GM23338 (cell line): ENCODE measurements around the gene FAR1. TPM values are rescaled to one million over a fixed set of nuclear protein-coding genes. Genes with fewer than 3 reads are reported as not detected.

Experiments
- ATAC-seq: fragments of 200-7000 bp; cut with Tn5 transposase; 3 replicates; pipeline ENCODE4 v1.9.1; 2020
- DNase-seq: peaks from one replicate; pipeline ENCODE4 v3.0.0-alpha.2; 2015; ENCODE audit warnings: low spot score
- H2AFZ ChIP-seq: fragments of 200-600 bp; sonication (generic); 2 replicates; pipeline ENCODE4 v1.8.0; 2016; ENCODE audit warnings: antibody characterized with exemption, mild to moderate bottlenecking, moderate library complexity
- H3F3A ChIP-seq: fragments of 200-600 bp; sonication (generic); replicated peaks from 2 replicates; pipeline ENCODE4 v1.8.0; 2017; ENCODE audit warnings: antibody characterized with exemption, mixed run types, low read depth
- H3K27ac ChIP-seq: fragments of 200-600 bp; sonication (generic); 2 replicates; pipeline ENCODE4 v1.6.1; 2016; ENCODE audit warnings: low read depth
- H3K27me3 ChIP-seq: fragments of 200-600 bp; sonication (generic); 2 replicates; pipeline ENCODE4 v1.8.0; 2016; ENCODE audit warnings: mild to moderate bottlenecking, mixed run types, moderate library complexity; ENCODE audit not compliant: insufficient read depth
- H3K36me3 ChIP-seq: fragments of 200-600 bp; sonication (generic); 2 replicates; pipeline ENCODE4 v1.8.0; 2016; ENCODE audit warnings: mild to moderate bottlenecking; ENCODE audit not compliant: insufficient read depth
- H3K4me1 ChIP-seq: fragments of 200-600 bp; sonication (generic); 2 replicates; pipeline ENCODE4 v1.8.0; 2016; ENCODE audit warnings: mild to moderate bottlenecking, moderate library complexity; ENCODE audit not compliant: insufficient read depth
- H3K4me2 ChIP-seq: fragments of 200-600 bp; sonication (generic); 2 replicates; pipeline ENCODE4 v1.7.1; 2017; ENCODE audit warnings: mixed run types
- H3K4me3 ChIP-seq: fragments of 200-600 bp; sonication (generic); 2 replicates; pipeline ENCODE4 v1.6.1; 2016; ENCODE audit warnings: mixed run types
- H3K79me2 ChIP-seq: fragments of 200-600 bp; sonication (generic); replicated peaks from 2 replicates; pipeline ENCODE4 v1.8.0; 2017; ENCODE audit warnings: mild to moderate bottlenecking; ENCODE audit not compliant: insufficient read depth
- H3K9me2 ChIP-seq: fragments of 200-600 bp; sonication (generic); 2 replicates; pipeline ENCODE4 v1.8.0; 2017; ENCODE audit not compliant: insufficient read depth
- H4K20me1 ChIP-seq: fragments of 200-600 bp; sonication (generic); replicated peaks from 2 replicates; pipeline ENCODE4 v1.8.0; 2017; ENCODE audit warnings: mild to moderate bottlenecking; ENCODE audit not compliant: insufficient read depth
- H3K27ac Mint-ChIP-seq: 2 replicates; pipeline ENCODE4 v1.8.0; 2020; ENCODE audit warnings: inconsistent platforms, mild to moderate bottlenecking, moderate library complexity, mixed read lengths
- H3K27me3 Mint-ChIP-seq: 3 replicates; pipeline ENCODE4 v1.8.0; 2022; ENCODE audit warnings: low read depth, mild to moderate bottlenecking, moderate library complexity, mixed read lengths, inconsistent platforms; ENCODE audit not compliant: insufficient read depth, poor library complexity
- H3K36me3 Mint-ChIP-seq: 3 replicates; pipeline ENCODE4 v1.8.0; 2021; ENCODE audit warnings: low read depth, mild to moderate bottlenecking, inconsistent platforms, moderate library complexity, mixed read lengths
- H3K4me1 Mint-ChIP-seq: 3 replicates; pipeline ENCODE4 v1.8.0; 2020; ENCODE audit warnings: mild to moderate bottlenecking, inconsistent platforms, mixed read lengths
- H3K4me3 Mint-ChIP-seq: 3 replicates; pipeline ENCODE4 v1.8.0; 2021; ENCODE audit warnings: moderate library complexity, mild to moderate bottlenecking, inconsistent platforms, mixed read lengths
- H3K9me3 Mint-ChIP-seq: 3 replicates; pipeline ENCODE4 v1.8.0; 2020; ENCODE audit warnings: moderate library complexity, mild to moderate bottlenecking, inconsistent platforms, mixed read lengths
- ETS1 ChIP-seq: IDR thresholded peaks from 2 replicates; pipeline ENCODE4 v1.6.1; 2016; ENCODE audit warnings: antibody characterized with exemption
- STAT1 ChIP-seq: IDR thresholded peaks from one replicate; pipeline ENCODE4 v1.6.1; 2016; ENCODE audit warnings: antibody characterized with exemption; ENCODE audit not compliant: unreplicated experiment
- polyA plus RNA-seq: library from polyadenylated mRNA; unstranded; fragments of >200 nt; fragmentation: Nextera tagmentation; extraction: Ambion mirVana; gene quantifications from 2 replicates; pipeline ENCODE4 v1.2.1, GENCODE V29; 2016
- total RNA-seq: library from RNA; depleted of rRNA; stranded (reverse); fragments of >200 nt; shearing (Covaris generic); gene quantifications from 2 replicates; pipeline ENCODE4 v1.2.3, GENCODE V29; 2014
- TF ChIP-seq, protein P1 (sequence below): fragments of 250-450 bp; sonication (Bioruptor Pico); IDR thresholded peaks from 2 replicates; pipeline ENCODE4 v1.5.0; 2020; ENCODE audit warnings: mild to moderate bottlenecking, moderate library complexity

The FAR1 gene
- total and polyA plus RNA-seq, 2 experiments from 2014 or later = 27.3 to 79.5 TPM

DNA sequence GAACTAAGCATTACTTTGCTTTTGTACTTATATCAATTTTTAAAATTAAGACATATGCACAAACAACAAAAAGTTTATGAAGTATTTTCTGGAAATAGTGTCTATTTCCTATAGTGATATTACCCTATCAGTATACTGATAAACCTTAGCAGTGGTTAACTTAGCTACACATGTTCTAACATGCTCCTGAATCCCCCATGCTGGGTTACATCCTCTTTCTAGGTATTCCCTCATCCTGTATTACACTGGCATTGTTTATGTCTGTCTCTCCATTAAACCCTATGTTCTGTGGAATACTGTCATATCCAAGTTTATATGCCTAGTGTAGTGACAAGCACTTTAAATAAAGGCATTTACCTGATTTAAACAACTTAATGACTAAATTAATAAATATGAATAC is 1.8 kb upstream of the FAR1 start:
- no peak for ATAC-seq
- H3K27me3 ChIP-seq = no peaks in the 10 kb centered on the region; the same call in 1 of the 2 replicates
- H3K27ac ChIP-seq = no peak overlapping the region
- Mint-ChIP-seq H3K4me3 (no peak overlapping the region), H3K9me3 (no peaks in the 10 kb centered on the region), H3K36me3 (no peaks in the 10 kb centered on the region), H3K27me3 (no peaks in the 10 kb centered on the region), H3K4me1 (peaks cover 22% of the 10 kb centered on the region), H3K27ac (no peak overlapping the region)
- no peak overlapping the region for H3K4me2 ChIP-seq
- no peak overlapping the region for H3K4me3 ChIP-seq
- peaks cover 29% of the 10 kb centered on the region for H3K79me2 ChIP-seq
- DNase-seq = no peak
- peaks cover 24% of the 10 kb centered on the region for H3K4me1 ChIP-seq
- peaks cover 20% of the 10 kb centered on the region for H4K20me1 ChIP-seq
- no peak for TF ChIP-seq STAT1
- no peaks in the 10 kb centered on the region for H3F3A ChIP-seq
- H3K36me3 ChIP-seq = no peaks in the 10 kb centered on the region
- H2AFZ ChIP-seq = no peak overlapping the region
- H3K9me2 ChIP-seq = peaks cover 5% of the 10 kb centered on the region; the same call in 1 of the 2 replicates

DNA sequence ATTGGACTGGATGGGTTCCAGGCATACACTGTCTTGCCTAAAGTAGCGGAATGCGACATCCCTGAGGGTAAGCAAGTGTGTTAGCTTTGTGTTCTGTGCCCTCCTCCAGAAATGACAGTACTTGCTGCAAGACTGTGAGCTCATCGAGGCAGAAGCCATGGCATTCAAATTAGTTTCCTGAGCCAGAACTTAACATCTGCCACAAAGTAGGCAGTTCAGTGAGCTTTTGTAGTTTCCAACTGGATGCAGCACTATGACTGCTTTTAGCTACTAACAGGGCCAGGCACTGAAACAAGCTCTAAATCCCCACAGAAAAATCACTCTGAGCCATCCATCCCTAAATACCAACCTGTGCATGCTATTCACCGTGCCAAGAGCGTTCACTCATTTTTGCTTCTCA is 1.2 kb upstream of the FAR1 start:
- H3K36me3 Mint-ChIP-seq = no peaks in the 10 kb centered on the region
- peak overlapping the region; percentile 85 for H3K4me3 Mint-ChIP-seq
- Histone ChIP-seq H3K4me3 (peak overlapping the region; percentile 85), H2AFZ (peak overlapping the region; percentile 92; the same call in 1 of the 2 replicates), H3K4me1 (peaks cover 27% of the 10 kb centered on the region), H4K20me1 (peaks cover 22% of the 10 kb centered on the region), H3K4me2 (peak overlapping the region; percentile 91), H3K27me3 (no peaks in the 10 kb centered on the region; the same call in 1 of the 2 replicates), H3K9me2 (peaks cover 5% of the 10 kb centered on the region; the same call in 1 of the 2 replicates), H3F3A (no peaks in the 10 kb centered on the region), H3K36me3 (no peaks in the 10 kb centered on the region), H3K79me2 (peaks cover 34% of the 10 kb centered on the region), H3K27ac (no peak overlapping the region)
- DNase-seq (no peak), ATAC-seq (no peak)
- no peaks in the 10 kb centered on the region for H3K27me3 Mint-ChIP-seq
- H3K27ac Mint-ChIP-seq = 0 out of 2 replicates have a peak overlapping the region, but pooled peaks have one; percentile 0
- H3K9me3 Mint-ChIP-seq = no peaks in the 10 kb centered on the region
- TF ChIP-seq ETS1 (no peak), STAT1 (no peak)
- peaks cover 27% of the 10 kb centered on the region for H3K4me1 Mint-ChIP-seq

DNA sequence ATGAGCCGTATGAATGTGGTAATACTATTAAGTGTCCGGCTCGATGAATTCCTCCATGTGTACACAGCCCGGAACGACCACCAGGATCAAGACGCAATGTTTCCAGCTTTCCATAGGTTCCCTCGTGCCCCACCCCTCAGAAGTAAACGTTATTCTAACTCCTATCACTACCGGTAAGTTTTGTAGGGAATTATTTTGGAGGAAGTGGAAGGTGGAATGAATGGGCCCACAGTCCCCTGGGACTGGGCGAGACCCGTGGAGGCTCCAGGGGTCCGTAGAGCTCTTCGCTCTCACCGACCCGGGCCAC is 720 bp upstream of the FAR1 start:
- H3K4me3 Mint-ChIP-seq = peak overlapping the region; percentile 85
- H3K9me3 Mint-ChIP-seq = no peaks in the 10 kb centered on the region
- peaks cover 31% of the 10 kb centered on the region for H3K4me1 Mint-ChIP-seq
- DNase-seq = no peak
- peaks cover 39% of the 10 kb centered on the region for H3K79me2 ChIP-seq
- 0 out of 2 replicates have a peak, but pooled peaks cover 5% of the 10 kb centered on the region for H3K9me2 ChIP-seq
- H3K4me2 ChIP-seq = peak overlapping the region; percentile 91
- H2AFZ ChIP-seq = peak overlapping the region; percentile 92
- no peak for ATAC-seq
- H3K27ac Mint-ChIP-seq = peak overlapping the region; percentile 86
- peak overlapping the region; percentile 85 for H3K4me3 ChIP-seq
- H4K20me1 ChIP-seq = peaks cover 22% of the 10 kb centered on the region
- H3K36me3 ChIP-seq = no peaks in the 10 kb centered on the region
- no peaks in the 10 kb centered on the region for H3K27me3 Mint-ChIP-seq
- TF ChIP-seq, protein P1, sequence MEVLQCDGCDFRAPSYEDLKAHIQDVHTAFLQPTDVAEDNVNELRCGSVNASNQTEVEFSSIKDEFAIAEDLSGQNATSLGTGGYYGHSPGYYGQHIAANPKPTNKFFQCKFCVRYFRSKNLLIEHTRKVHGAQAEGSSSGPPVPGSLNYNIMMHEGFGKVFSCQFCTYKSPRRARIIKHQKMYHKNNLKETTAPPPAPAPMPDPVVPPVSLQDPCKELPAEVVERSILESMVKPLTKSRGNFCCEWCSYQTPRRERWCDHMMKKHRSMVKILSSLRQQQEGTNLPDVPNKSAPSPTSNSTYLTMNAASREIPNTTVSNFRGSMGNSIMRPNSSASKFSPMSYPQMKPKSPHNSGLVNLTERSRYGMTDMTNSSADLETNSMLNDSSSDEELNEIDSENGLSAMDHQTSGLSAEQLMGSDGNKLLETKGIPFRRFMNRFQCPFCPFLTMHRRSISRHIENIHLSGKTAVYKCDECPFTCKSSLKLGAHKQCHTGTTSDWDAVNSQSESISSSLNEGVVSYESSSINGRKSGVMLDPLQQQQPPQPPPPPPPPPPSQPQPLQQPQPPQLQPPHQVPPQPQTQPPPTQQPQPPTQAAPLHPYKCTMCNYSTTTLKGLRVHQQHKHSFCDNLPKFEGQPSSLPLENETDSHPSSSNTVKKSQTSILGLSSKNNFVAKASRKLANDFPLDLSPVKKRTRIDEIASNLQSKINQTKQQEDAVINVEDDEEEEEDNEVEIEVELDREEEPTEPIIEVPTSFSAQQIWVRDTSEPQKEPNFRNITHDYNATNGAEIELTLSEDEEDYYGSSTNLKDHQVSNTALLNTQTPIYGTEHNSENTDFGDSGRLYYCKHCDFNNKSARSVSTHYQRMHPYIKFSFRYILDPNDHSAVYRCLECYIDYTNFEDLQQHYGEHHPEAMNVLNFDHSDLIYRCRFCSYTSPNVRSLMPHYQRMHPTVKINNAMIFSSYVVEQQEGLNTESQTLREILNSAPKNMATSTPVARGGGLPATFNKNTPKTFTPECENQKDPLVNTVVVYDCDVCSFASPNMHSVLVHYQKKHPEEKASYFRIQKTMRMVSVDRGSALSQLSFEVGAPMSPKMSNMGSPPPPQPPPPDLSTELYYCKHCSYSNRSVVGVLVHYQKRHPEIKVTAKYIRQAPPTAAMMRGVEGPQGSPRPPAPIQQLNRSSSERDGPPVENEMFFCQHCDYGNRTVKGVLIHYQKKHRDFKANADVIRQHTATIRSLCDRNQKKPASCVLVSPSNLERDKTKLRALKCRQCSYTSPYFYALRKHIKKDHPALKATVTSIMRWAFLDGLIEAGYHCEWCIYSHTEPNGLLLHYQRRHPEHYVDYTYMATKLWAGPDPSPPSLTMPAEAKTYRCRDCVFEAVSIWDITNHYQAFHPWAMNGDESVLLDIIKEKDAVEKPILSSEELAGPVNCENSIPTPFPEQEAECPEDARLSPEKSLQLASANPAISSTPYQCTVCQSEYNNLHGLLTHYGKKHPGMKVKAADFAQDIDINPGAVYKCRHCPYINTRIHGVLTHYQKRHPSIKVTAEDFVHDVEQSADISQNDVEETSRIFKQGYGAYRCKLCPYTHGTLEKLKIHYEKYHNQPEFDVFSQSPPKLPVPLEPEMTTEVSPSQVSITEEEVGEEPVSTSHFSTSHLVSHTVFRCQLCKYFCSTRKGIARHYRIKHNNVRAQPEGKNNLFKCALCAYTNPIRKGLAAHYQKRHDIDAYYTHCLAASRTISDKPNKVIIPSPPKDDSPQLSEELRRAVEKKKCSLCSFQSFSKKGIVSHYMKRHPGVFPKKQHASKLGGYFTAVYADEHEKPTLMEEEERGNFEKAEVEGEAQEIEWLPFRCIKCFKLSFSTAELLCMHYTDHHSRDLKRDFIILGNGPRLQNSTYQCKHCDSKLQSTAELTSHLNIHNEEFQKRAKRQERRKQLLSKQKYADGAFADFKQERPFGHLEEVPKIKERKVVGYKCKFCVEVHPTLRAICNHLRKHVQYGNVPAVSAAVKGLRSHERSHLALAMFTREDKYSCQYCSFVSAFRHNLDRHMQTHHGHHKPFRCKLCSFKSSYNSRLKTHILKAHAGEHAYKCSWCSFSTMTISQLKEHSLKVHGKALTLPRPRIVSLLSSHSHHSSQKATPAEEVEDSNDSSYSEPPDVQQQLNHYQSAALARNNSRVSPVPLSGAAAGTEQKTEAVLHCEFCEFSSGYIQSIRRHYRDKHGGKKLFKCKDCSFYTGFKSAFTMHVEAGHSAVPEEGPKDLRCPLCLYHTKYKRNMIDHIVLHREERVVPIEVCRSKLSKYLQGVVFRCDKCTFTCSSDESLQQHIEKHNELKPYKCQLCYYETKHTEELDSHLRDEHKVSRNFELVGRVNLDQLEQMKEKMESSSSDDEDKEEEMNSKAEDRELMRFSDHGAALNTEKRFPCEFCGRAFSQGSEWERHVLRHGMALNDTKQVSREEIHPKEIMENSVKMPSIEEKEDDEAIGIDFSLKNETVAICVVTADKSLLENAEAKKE = no peak
- H3K4me1 ChIP-seq = peaks cover 32% of the 10 kb centered on the region
- H3K36me3 Mint-ChIP-seq = no peaks in the 10 kb centered on the region
- H3K27me3 ChIP-seq = no peaks in the 10 kb centered on the region; the same call in 1 of the 2 replicates
- no peak overlapping the region for H3K27ac ChIP-seq
- no peaks in the 10 kb centered on the region for H3F3A ChIP-seq
